Nucleus accumbens (tissue), 56 donors: Measurements from ENCODE around the gene FLT4.
"Not testable (repeated sequence)": the region's sequence is repeated elsewhere in the genome, so short reads cannot be mapped to it uniquely, and the experiment has no call there.

Experiments used
- DNase-seq, 56 donors: peaks; one replicate each; lab custom pipeline; 2025; lab: John Stamatoyannopoulos, UW

The FLT4 gene

GRCh38 chr5:180649297-180650039, at the start of gene FLT4:
FLT4 (minus strand) TSS chr5:180649600; CDS start chr5:180649545, 55 bp downstream.
- DNase-seq = no peak

- no peak for DNase-seq
These were observed 49.6 kb upstream of the FLT4 start for GRCh38 chr5:180699042-180699441.

GRCh38 chr5:180696116-180696515, 46.7 kb upstream of the FLT4 start:
- no peak for DNase-seq

GRCh38 chr5:180692429-180692828, 43.0 kb upstream of the FLT4 start:
- no peak for DNase-seq

- no peak for DNase-seq
These were observed 41.6 kb upstream of the FLT4 start for GRCh38 chr5:180691046-180691445.

- no peak for DNase-seq
These were observed 41.2 kb upstream of the FLT4 start for GRCh38 chr5:180690562-180690961.

- no peak for DNase-seq
These were observed 40.4 kb upstream of the FLT4 start for GRCh38 chr5:180689775-180690174.

GRCh38 chr5:180689071-180689694, 39.8 kb upstream of the FLT4 start:
- no peak for DNase-seq

GRCh38 chr5:180688330-180689070, 39.1 kb upstream of the FLT4 start:
- peak in 8 of 56 donors; percentile 8 to 41 (median 18) for DNase-seq

- not testable (repeated sequence) for DNase-seq
These were observed 37.4 kb upstream of the FLT4 start for GRCh38 chr5:180686799-180687198.

GRCh38 chr5:180684623-180685161, 35.3 kb upstream of the FLT4 start:
- DNase-seq = no peak

- no peak for DNase-seq
These were observed 34.0 kb upstream of the FLT4 start for GRCh38 chr5:180683220-180683922.

GRCh38 chr5:180682560-180682959, 33.2 kb upstream of the FLT4 start:
- no peak for DNase-seq

GRCh38 chr5:180682008-180682407, 32.6 kb upstream of the FLT4 start:
- DNase-seq = not testable (repeated sequence)

GRCh38 chr5:180678319-180678718, 28.9 kb upstream of the FLT4 start:
- DNase-seq = not testable (repeated sequence)

GRCh38 chr5:180675036-180675635, 25.7 kb upstream of the FLT4 start:
- no peak for DNase-seq

GRCh38 chr5:180674090-180674475, 24.7 kb upstream of the FLT4 start:
- DNase-seq = peak in 3 of 56 donors; percentile 3 to 9 (median 7)

GRCh38 chr5:180673371-180674089, 24.1 kb upstream of the FLT4 start:
- no peak for DNase-seq

- not testable (repeated sequence) for DNase-seq
These were observed 22.6 kb upstream of the FLT4 start for GRCh38 chr5:180671958-180672524.
